GM12865 (cell line): Measurements from ENCODE around the gene FGF3.

Experiments used
- DNase-seq: peaks from one replicate; pipeline ENCODE4 v3.0.0; 2010; ENCODE audit warnings: low read depth
- H3K4me3 ChIP-seq: 2 replicates; pipeline ENCODE4 v1.5.1; 2011; ENCODE audit warnings: mild to moderate bottlenecking, low read depth, low read length, control low read depth
- CTCF ChIP-seq: IDR thresholded peaks from 2 replicates; pipeline ENCODE4 v1.5.1; 2011; ENCODE audit warnings: low read length, control low read depth, low read depth, inconsistent platforms; ENCODE audit not compliant: insufficient read depth; ENCODE audit errors: missing control alignments

FGF3 gene

DNA sequence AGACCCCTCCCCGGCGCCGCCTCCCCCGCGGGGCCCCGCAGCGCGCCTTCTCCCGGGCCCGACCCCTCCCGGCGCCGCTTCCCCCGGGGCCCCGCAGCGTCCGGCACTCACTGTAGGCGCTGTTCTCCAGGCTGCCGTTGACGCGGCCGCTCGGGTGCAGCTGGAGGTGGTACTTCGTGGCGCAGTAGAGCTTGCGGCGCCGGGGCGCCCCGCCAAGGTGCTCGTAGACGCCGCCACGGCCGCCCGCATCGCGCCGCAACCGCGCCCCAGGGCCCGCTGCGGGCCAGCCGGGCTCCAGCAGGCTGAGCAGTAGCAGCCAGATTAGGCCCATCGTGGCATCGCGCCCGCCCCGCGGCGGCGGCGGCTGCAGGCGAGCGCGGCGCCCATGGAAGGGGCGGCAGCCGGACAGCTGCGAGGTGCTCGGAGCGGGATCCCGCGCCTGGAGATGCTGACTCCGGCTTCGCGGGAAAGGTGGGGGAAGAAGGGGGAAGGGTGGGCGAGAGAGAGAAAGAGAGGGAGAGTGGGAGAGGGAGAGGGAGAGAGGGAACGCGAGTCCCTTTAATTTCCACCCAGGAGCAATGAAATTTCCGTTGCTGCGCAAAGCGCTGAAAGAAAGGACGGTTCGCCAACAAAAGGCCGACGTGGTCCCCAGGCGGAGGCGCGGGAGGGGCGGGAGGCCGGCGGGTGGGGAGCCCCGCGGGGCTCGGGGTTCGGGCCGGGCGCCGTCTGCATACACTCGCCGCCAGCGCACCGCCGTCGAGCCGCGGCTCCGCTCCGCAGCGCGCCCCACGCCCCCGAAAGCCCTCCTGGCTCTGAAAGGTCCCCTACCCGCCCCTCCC, at the start of gene FGF3:
FGF3 (minus strand) TSS at position 814 of the 839 bp plus-strand sequence; CDS start at position 331, 483 bp downstream.
- no peak within 1 kb of the TSS for H3K4me3 ChIP-seq
- no peak for TF ChIP-seq CTCF
- DNase-seq = no peak

- no peak overlapping the region for H3K4me3 ChIP-seq
- TF ChIP-seq CTCF = no peak
- DNase-seq = no peak
Observed at GRCh38 chr11:69868871-69869270, 49.7 kb upstream of the FGF3 start.

GRCh38 chr11:69868006-69868810, 49.0 kb upstream of the FGF3 start:
- TF ChIP-seq CTCF = no peak
- no peak overlapping the region for H3K4me3 ChIP-seq
- DNase-seq = no peak

- no peak for TF ChIP-seq CTCF
- no peak for DNase-seq
- H3K4me3 ChIP-seq = no peak overlapping the region
Observed at GRCh38 chr11:69867076-69868005, 48.1 kb upstream of the FGF3 start.

- TF ChIP-seq CTCF = no peak
- DNase-seq = no peak
- H3K4me3 ChIP-seq = no peak overlapping the region
Observed at GRCh38 chr11:69866648-69867047, 47.4 kb upstream of the FGF3 start.

- TF ChIP-seq CTCF = no peak
- no peak overlapping the region for H3K4me3 ChIP-seq
- no peak for DNase-seq
Observed at GRCh38 chr11:69865707-69866106, 46.5 kb upstream of the FGF3 start.
